GM23338 (cell line): ENCODE data around the gene NOC3L. TPM values are rescaled to one million over a fixed set of nuclear protein-coding genes. Genes with fewer than 3 reads are reported as not detected.
A peak's percentile ranks its signal among the peaks of the same experiment; 100 is the strongest.

Experiments used
- ATAC-seq: fragments of 200-7000 bp; cut with Tn5 transposase; 3 replicates; pipeline ENCODE4 v1.9.1; 2020
- DNase-seq: peaks from one replicate; pipeline ENCODE4 v3.0.0-alpha.2; 2015; ENCODE audit warnings: low spot score
- H2AFZ ChIP-seq: fragments of 200-600 bp; sonication (generic); 2 replicates; pipeline ENCODE4 v1.8.0; 2016; ENCODE audit warnings: antibody characterized with exemption, mild to moderate bottlenecking, moderate library complexity
- H3F3A ChIP-seq: fragments of 200-600 bp; sonication (generic); replicated peaks from 2 replicates; pipeline ENCODE4 v1.8.0; 2017; ENCODE audit warnings: antibody characterized with exemption, mixed run types, low read depth
- H3K27ac ChIP-seq: fragments of 200-600 bp; sonication (generic); 2 replicates; pipeline ENCODE4 v1.6.1; 2016; ENCODE audit warnings: low read depth
- H3K27me3 ChIP-seq: fragments of 200-600 bp; sonication (generic); 2 replicates; pipeline ENCODE4 v1.8.0; 2016; ENCODE audit warnings: mild to moderate bottlenecking, mixed run types, moderate library complexity; ENCODE audit not compliant: insufficient read depth
- H3K36me3 ChIP-seq: fragments of 200-600 bp; sonication (generic); 2 replicates; pipeline ENCODE4 v1.8.0; 2016; ENCODE audit warnings: mild to moderate bottlenecking; ENCODE audit not compliant: insufficient read depth
- H3K4me1 ChIP-seq: fragments of 200-600 bp; sonication (generic); 2 replicates; pipeline ENCODE4 v1.8.0; 2016; ENCODE audit warnings: mild to moderate bottlenecking, moderate library complexity; ENCODE audit not compliant: insufficient read depth
- H3K4me2 ChIP-seq: fragments of 200-600 bp; sonication (generic); 2 replicates; pipeline ENCODE4 v1.7.1; 2017; ENCODE audit warnings: mixed run types
- H3K4me3 ChIP-seq: fragments of 200-600 bp; sonication (generic); 2 replicates; pipeline ENCODE4 v1.6.1; 2016; ENCODE audit warnings: mixed run types
- H3K79me2 ChIP-seq: fragments of 200-600 bp; sonication (generic); replicated peaks from 2 replicates; pipeline ENCODE4 v1.8.0; 2017; ENCODE audit warnings: mild to moderate bottlenecking; ENCODE audit not compliant: insufficient read depth
- H3K9me2 ChIP-seq: fragments of 200-600 bp; sonication (generic); 2 replicates; pipeline ENCODE4 v1.8.0; 2017; ENCODE audit not compliant: insufficient read depth
- H4K20me1 ChIP-seq: fragments of 200-600 bp; sonication (generic); replicated peaks from 2 replicates; pipeline ENCODE4 v1.8.0; 2017; ENCODE audit warnings: mild to moderate bottlenecking; ENCODE audit not compliant: insufficient read depth
- H3K27ac Mint-ChIP-seq: 2 replicates; pipeline ENCODE4 v1.8.0; 2020; ENCODE audit warnings: inconsistent platforms, mild to moderate bottlenecking, moderate library complexity, mixed read lengths
- H3K27me3 Mint-ChIP-seq: 3 replicates; pipeline ENCODE4 v1.8.0; 2022; ENCODE audit warnings: low read depth, mild to moderate bottlenecking, moderate library complexity, mixed read lengths, inconsistent platforms; ENCODE audit not compliant: insufficient read depth, poor library complexity
- H3K36me3 Mint-ChIP-seq: 3 replicates; pipeline ENCODE4 v1.8.0; 2021; ENCODE audit warnings: low read depth, mild to moderate bottlenecking, inconsistent platforms, moderate library complexity, mixed read lengths
- H3K4me1 Mint-ChIP-seq: 3 replicates; pipeline ENCODE4 v1.8.0; 2020; ENCODE audit warnings: mild to moderate bottlenecking, inconsistent platforms, mixed read lengths
- H3K4me3 Mint-ChIP-seq: 3 replicates; pipeline ENCODE4 v1.8.0; 2021; ENCODE audit warnings: moderate library complexity, mild to moderate bottlenecking, inconsistent platforms, mixed read lengths
- H3K9me3 Mint-ChIP-seq: 3 replicates; pipeline ENCODE4 v1.8.0; 2020; ENCODE audit warnings: moderate library complexity, mild to moderate bottlenecking, inconsistent platforms, mixed read lengths
- CREB1 ChIP-seq: fragments of 250-450 bp; sonication (Bioruptor Pico); IDR thresholded peaks from 2 replicates; pipeline ENCODE4 v1.5.0; 2020; ENCODE audit warnings: low read depth, mild to moderate bottlenecking, moderate library complexity
- JUNB ChIP-seq: IDR thresholded peaks from one replicate; pipeline ENCODE4 v1.6.1; 2016; ENCODE audit warnings: antibody characterized with exemption; ENCODE audit not compliant: unreplicated experiment
- POLR2AphosphoS5 ChIP-seq: IDR thresholded peaks from 2 replicates; pipeline ENCODE4 v1.6.1; 2016; ENCODE audit warnings: antibody characterized with exemption, low read depth
- STAT1 ChIP-seq: IDR thresholded peaks from one replicate; pipeline ENCODE4 v1.6.1; 2016; ENCODE audit warnings: antibody characterized with exemption; ENCODE audit not compliant: unreplicated experiment
- ZNF331 ChIP-seq: fragments of 250-450 bp; sonication (Bioruptor Pico); IDR thresholded peaks from 2 replicates; pipeline ENCODE4 v1.5.0; 2020; ENCODE audit warnings: low read depth, mild to moderate bottlenecking, moderate library complexity
- polyA plus RNA-seq: library from polyadenylated mRNA; unstranded; fragments of >200 nt; fragmentation: Nextera tagmentation; extraction: Ambion mirVana; gene quantifications from 2 replicates; pipeline ENCODE4 v1.2.1, GENCODE V29; 2016
- total RNA-seq: library from RNA; depleted of rRNA; stranded (reverse); fragments of >200 nt; shearing (Covaris generic); gene quantifications from 2 replicates; pipeline ENCODE4 v1.2.3, GENCODE V29; 2014
- TF ChIP-seq, protein P1 (sequence below): IDR thresholded peaks from one replicate; pipeline ENCODE4 v1.6.1; 2018; ENCODE audit warnings: antibody characterized with exemption; ENCODE audit not compliant: unreplicated experiment
- TF ChIP-seq, protein P2 (sequence below): IDR thresholded peaks from 2 replicates; pipeline ENCODE4 v1.6.1; 2016; ENCODE audit warnings: antibody characterized with exemption
- TF ChIP-seq, protein P3 (sequence below), 2 experiments: fragments of 200-600 bp in 1 of 2; sonication (generic) in 1 of 2; conservative IDR thresholded peaks; 2 replicates each; pipeline versions ENCODE4 v1.5.1 to v1.6.1; 2016 to 2017; ENCODE audit warnings: antibody characterized with exemption in 2 of 2, low read depth in 2 of 2, mild to moderate bottlenecking in 2 of 2, moderate library complexity in 1 of 2
- TF ChIP-seq, protein P4 (sequence below): fragments of 250-450 bp; sonication (Bioruptor Pico); IDR thresholded peaks from 2 replicates; pipeline ENCODE4 v1.5.0; 2020; ENCODE audit warnings: mild to moderate bottlenecking, moderate library complexity

Gene NOC3L
- total and polyA plus RNA-seq, 2 experiments from 2014 or later = 43.1 to 62.1 TPM

DNA sequence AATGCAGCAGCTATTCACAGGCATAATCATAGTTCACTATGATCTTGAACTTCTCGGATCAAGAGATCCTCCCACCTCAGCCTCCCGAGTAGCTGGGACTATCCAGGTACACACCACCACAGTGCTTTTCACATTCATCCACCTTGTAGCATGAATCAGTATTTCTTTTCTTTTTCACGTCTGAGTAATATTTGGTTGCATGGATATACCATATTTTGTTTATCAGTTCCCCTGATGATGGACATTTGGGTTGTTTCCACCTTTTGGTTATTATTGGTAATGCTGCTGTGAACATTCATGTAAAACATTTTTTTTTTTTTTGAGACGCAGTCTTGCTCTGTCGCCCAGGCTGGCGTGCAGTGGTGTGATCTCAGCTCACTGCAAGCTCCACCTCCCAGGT is 36.0 kb upstream of the NOC3L start (continued):
- TF ChIP-seq, protein P1, sequence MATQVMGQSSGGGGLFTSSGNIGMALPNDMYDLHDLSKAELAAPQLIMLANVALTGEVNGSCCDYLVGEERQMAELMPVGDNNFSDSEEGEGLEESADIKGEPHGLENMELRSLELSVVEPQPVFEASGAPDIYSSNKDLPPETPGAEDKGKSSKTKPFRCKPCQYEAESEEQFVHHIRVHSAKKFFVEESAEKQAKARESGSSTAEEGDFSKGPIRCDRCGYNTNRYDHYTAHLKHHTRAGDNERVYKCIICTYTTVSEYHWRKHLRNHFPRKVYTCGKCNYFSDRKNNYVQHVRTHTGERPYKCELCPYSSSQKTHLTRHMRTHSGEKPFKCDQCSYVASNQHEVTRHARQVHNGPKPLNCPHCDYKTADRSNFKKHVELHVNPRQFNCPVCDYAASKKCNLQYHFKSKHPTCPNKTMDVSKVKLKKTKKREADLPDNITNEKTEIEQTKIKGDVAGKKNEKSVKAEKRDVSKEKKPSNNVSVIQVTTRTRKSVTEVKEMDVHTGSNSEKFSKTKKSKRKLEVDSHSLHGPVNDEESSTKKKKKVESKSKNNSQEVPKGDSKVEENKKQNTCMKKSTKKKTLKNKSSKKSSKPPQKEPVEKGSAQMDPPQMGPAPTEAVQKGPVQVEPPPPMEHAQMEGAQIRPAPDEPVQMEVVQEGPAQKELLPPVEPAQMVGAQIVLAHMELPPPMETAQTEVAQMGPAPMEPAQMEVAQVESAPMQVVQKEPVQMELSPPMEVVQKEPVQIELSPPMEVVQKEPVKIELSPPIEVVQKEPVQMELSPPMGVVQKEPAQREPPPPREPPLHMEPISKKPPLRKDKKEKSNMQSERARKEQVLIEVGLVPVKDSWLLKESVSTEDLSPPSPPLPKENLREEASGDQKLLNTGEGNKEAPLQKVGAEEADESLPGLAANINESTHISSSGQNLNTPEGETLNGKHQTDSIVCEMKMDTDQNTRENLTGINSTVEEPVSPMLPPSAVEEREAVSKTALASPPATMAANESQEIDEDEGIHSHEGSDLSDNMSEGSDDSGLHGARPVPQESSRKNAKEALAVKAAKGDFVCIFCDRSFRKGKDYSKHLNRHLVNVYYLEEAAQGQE = no peak
- no peak for TF ChIP-seq ZNF331
- no peak for TF ChIP-seq POLR2AphosphoS5
- TF ChIP-seq CREB1 (CRISPR knock-in tag) = no peak
- TF ChIP-seq, protein P2, sequence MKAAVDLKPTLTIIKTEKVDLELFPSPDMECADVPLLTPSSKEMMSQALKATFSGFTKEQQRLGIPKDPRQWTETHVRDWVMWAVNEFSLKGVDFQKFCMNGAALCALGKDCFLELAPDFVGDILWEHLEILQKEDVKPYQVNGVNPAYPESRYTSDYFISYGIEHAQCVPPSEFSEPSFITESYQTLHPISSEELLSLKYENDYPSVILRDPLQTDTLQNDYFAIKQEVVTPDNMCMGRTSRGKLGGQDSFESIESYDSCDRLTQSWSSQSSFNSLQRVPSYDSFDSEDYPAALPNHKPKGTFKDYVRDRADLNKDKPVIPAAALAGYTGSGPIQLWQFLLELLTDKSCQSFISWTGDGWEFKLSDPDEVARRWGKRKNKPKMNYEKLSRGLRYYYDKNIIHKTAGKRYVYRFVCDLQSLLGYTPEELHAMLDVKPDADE = no peak
- TF ChIP-seq STAT1 = no peak

DNA sequence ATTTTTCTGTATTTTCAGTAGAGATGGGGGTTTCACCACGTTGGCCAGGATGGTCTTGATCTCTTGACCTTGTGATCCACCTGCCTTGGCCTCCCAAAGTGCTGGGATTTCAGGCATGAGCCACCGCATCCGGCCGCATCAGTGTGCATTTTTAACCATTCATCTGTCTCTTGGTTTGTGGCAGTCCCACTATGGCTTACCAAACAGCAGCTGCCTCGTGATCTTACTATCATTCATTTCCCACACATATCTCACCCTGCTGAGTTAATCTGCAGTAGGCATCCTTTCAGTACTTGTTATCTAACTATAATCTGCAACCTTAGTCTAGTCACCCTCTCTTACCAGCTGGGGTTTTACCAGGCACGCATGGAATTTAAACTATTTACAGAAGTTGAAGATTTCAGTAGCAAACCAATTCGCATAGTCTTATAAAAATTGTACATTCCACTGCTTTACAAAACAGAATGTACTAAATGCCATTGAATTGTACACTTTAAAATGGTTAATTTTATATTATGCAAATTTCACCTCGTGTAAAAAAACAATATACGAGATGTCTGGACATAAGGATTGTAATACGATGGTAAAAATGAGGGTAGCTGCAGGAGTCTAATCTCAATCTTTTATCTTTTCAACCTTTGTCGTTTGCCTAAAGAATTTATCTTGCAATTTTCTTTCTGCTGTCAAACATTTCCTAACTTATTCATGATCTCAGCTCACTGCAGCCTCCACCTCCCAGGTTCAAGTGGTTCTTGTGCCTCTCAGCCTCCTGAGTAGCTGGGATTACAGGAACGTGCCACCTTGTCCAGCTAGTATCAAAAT is 35.0 kb upstream of the NOC3L start:
- Mint-ChIP-seq H3K27ac (no peak overlapping the region), H3K9me3 (peaks cover 4% of the 10 kb centered on the region; the same call in 1 of the 3 replicates), H3K36me3 (no peaks in the 10 kb centered on the region), H3K4me3 (no peak overlapping the region), H3K4me1 (peaks cover 10% of the 10 kb centered on the region), H3K27me3 (peaks cover 16% of the 10 kb centered on the region)
- Histone ChIP-seq H3K4me1 (no peaks in the 10 kb centered on the region), H3K4me3 (no peak overlapping the region), H3K9me2 (no peaks in the 10 kb centered on the region; the same call in 1 of the 2 replicates), H2AFZ (peak overlapping the region; percentile 40; the same call in 1 of the 2 replicates), H4K20me1 (no peaks in the 10 kb centered on the region), H3K4me2 (no peak overlapping the region), H3K27ac (no peak overlapping the region), H3F3A (no peaks in the 10 kb centered on the region), H3K36me3 (no peaks in the 10 kb centered on the region), H3K79me2 (no peaks in the 10 kb centered on the region), H3K27me3 (no peaks in the 10 kb centered on the region; the same call in 1 of the 2 replicates)
- no peak for ATAC-seq
- DNase-seq = peak; percentile 28
- TF ChIP-seq, protein P2 = no peak
- TF ChIP-seq ZNF331 = no peak
- no peak for TF ChIP-seq JUNB
- TF ChIP-seq, protein P3, sequence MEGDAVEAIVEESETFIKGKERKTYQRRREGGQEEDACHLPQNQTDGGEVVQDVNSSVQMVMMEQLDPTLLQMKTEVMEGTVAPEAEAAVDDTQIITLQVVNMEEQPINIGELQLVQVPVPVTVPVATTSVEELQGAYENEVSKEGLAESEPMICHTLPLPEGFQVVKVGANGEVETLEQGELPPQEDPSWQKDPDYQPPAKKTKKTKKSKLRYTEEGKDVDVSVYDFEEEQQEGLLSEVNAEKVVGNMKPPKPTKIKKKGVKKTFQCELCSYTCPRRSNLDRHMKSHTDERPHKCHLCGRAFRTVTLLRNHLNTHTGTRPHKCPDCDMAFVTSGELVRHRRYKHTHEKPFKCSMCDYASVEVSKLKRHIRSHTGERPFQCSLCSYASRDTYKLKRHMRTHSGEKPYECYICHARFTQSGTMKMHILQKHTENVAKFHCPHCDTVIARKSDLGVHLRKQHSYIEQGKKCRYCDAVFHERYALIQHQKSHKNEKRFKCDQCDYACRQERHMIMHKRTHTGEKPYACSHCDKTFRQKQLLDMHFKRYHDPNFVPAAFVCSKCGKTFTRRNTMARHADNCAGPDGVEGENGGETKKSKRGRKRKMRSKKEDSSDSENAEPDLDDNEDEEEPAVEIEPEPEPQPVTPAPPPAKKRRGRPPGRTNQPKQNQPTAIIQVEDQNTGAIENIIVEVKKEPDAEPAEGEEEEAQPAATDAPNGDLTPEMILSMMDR (conservative IDR thresholded peaks at IDR 0.05; ENCODE audit: low read depth in 2 of 2) = no peak
- TF ChIP-seq POLR2AphosphoS5 = no peak
- TF ChIP-seq, protein P4, sequence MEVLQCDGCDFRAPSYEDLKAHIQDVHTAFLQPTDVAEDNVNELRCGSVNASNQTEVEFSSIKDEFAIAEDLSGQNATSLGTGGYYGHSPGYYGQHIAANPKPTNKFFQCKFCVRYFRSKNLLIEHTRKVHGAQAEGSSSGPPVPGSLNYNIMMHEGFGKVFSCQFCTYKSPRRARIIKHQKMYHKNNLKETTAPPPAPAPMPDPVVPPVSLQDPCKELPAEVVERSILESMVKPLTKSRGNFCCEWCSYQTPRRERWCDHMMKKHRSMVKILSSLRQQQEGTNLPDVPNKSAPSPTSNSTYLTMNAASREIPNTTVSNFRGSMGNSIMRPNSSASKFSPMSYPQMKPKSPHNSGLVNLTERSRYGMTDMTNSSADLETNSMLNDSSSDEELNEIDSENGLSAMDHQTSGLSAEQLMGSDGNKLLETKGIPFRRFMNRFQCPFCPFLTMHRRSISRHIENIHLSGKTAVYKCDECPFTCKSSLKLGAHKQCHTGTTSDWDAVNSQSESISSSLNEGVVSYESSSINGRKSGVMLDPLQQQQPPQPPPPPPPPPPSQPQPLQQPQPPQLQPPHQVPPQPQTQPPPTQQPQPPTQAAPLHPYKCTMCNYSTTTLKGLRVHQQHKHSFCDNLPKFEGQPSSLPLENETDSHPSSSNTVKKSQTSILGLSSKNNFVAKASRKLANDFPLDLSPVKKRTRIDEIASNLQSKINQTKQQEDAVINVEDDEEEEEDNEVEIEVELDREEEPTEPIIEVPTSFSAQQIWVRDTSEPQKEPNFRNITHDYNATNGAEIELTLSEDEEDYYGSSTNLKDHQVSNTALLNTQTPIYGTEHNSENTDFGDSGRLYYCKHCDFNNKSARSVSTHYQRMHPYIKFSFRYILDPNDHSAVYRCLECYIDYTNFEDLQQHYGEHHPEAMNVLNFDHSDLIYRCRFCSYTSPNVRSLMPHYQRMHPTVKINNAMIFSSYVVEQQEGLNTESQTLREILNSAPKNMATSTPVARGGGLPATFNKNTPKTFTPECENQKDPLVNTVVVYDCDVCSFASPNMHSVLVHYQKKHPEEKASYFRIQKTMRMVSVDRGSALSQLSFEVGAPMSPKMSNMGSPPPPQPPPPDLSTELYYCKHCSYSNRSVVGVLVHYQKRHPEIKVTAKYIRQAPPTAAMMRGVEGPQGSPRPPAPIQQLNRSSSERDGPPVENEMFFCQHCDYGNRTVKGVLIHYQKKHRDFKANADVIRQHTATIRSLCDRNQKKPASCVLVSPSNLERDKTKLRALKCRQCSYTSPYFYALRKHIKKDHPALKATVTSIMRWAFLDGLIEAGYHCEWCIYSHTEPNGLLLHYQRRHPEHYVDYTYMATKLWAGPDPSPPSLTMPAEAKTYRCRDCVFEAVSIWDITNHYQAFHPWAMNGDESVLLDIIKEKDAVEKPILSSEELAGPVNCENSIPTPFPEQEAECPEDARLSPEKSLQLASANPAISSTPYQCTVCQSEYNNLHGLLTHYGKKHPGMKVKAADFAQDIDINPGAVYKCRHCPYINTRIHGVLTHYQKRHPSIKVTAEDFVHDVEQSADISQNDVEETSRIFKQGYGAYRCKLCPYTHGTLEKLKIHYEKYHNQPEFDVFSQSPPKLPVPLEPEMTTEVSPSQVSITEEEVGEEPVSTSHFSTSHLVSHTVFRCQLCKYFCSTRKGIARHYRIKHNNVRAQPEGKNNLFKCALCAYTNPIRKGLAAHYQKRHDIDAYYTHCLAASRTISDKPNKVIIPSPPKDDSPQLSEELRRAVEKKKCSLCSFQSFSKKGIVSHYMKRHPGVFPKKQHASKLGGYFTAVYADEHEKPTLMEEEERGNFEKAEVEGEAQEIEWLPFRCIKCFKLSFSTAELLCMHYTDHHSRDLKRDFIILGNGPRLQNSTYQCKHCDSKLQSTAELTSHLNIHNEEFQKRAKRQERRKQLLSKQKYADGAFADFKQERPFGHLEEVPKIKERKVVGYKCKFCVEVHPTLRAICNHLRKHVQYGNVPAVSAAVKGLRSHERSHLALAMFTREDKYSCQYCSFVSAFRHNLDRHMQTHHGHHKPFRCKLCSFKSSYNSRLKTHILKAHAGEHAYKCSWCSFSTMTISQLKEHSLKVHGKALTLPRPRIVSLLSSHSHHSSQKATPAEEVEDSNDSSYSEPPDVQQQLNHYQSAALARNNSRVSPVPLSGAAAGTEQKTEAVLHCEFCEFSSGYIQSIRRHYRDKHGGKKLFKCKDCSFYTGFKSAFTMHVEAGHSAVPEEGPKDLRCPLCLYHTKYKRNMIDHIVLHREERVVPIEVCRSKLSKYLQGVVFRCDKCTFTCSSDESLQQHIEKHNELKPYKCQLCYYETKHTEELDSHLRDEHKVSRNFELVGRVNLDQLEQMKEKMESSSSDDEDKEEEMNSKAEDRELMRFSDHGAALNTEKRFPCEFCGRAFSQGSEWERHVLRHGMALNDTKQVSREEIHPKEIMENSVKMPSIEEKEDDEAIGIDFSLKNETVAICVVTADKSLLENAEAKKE = no peak
- TF ChIP-seq STAT1 = no peak
